Adrenal gland (tissue), 12 donors: Measurements from ENCODE around the gene SLC22A4. TPM values are rescaled to one million over a fixed set of nuclear protein-coding genes. Genes with fewer than 3 reads are reported as not detected.

Experiments
- DNase-seq, 7 donors: peaks; one replicate each; pipeline ENCODE4 v3.0.0-alpha.2; 2019 to 2020
- H3K27ac ChIP-seq, 5 donors: fragments of 200-600 bp; sonication (generic) in 4 of 5; 1 replicate in 3 of 5; 2 replicates in 2 of 5; pipeline versions ENCODE4 v1.5.1 to v1.8.0; 2016 to 2020; ENCODE audit warnings: mild to moderate bottlenecking in 1 of 5
- H3K27me3 ChIP-seq: fragments of 200-600 bp; 2 replicates; pipeline ENCODE4 v1.8.0; 2021
- H3K36me3 ChIP-seq, 2 donors: fragments of 200-600 bp; replicated peaks in 1 of 2; 1 replicate in 1 of 2; 2 replicates in 1 of 2; pipeline versions ENCODE4 v1.5.1 to v1.8.0; 2018 to 2022
- H3K4me1 ChIP-seq, 2 donors: fragments of 200-600 bp; replicated peaks in 1 of 2; 1 replicate in 1 of 2; 2 replicates in 1 of 2; pipeline versions ENCODE4 v1.5.1 to v1.8.0; 2018 to 2021
- H3K4me3 ChIP-seq, 4 donors: fragments of 200-600 bp; sonication (generic) in 3 of 4; one replicate each; pipeline ENCODE4 v1.5.1; 2016 to 2018
- H3K9me3 ChIP-seq, 3 donors: fragments of 200-600 bp; sonication (generic) in 1 of 3; replicated peaks in 1 of 3; 1 replicate in 2 of 3; 2 replicates in 1 of 3; pipeline versions ENCODE4 v1.5.1 to v1.8.0; 2016 to 2021
- POLR2A ChIP-seq, 2 donors: fragments of 450-650 bp; IDR thresholded peaks; one replicate each; pipeline ENCODE4 v1.6.1; 2017; ENCODE audit warnings: antibody characterized with exemption in 2 of 2, mild to moderate bottlenecking in 2 of 2, moderate library complexity in 1 of 2
- WGBS, 4 donors: extraction: QIAGEN DNeasy Blood & Tissue Kit in 2 of 4; methylation state at CpG; one replicate each; pipeline versions ENCODE4 v1.1.5 to v1.1.7; 2013 to 2017; 5-methylcytosine and 5-hydroxymethylcytosine counted together
- intact Hi-C, 2 donors: fragments of 100-400 bp; cut with DNase I; formaldehyde crosslinking; loops; one replicate each; pipeline versions ENCODE4 v1.14.1 to v1.15.0; 2022 to 2023
- polyA plus RNA-seq, 3 donors: library from polyadenylated mRNA; stranded (reverse); fragments of 200-250 nt in 2 of 3; fragments of 350-450 nt in 1 of 3; fragmentation: Illumina TruSeq in 1 of 3; extraction: RNeasy Lipid Tissue Mini Kit (QIAGEN cat#74804) in 1 of 3; gene quantifications; one replicate each; pipeline ENCODE4 v1.2.3, GENCODE V29; 2013 to 2014
- total RNA-seq, 9 donors: library from RNA; depleted of rRNA in 4 of 9; stranded (reverse); fragments of >200 nt in 4 of 9; fragments of 120-200 nt in 1 of 9; fragmentation: NEBNext Ultra II Directional in 1 of 9; extraction: Animal tissue kit (Norgen Biotek cat#: 25700) in 1 of 9; gene quantifications; one replicate each; pipeline versions ENCODE4 v1.1.0 to v1.2.4, GENCODE V29; 2013 to 2023
- TF ChIP-seq, protein P1 (sequence below), 6 experiments: fragments of 450-650 bp in 4 of 6; fragments of 200-600 bp in 2 of 6; sonication (generic) in 1 of 6; IDR thresholded peaks; 1 replicate in 5 of 6; 2 replicates in 1 of 6; pipeline versions ENCODE4 v1.5.1 to v1.8.0; 2016 to 2021; ENCODE audit warnings: antibody characterized with exemption in 6 of 6, mild to moderate bottlenecking in 2 of 6, moderate library complexity in 1 of 6
- donor health status: healthy with polysubstance abuse.
- donor health status: Bipolar disorder and iron deficiency.
- donor health status: DM: yes; HTN: yes; CAD: no.
- donor health status: DM: no; HTN: no; CAD: no.
- donor health status: DM: no; HTN: no; CAD: no.
- donor health status: DM: yes; HTN: yes; CAD: no.

The SLC22A4 gene
- total and polyA plus RNA-seq, 12 donors, result 1.4 to 8.2 (median 3.2) TPM

DNA sequence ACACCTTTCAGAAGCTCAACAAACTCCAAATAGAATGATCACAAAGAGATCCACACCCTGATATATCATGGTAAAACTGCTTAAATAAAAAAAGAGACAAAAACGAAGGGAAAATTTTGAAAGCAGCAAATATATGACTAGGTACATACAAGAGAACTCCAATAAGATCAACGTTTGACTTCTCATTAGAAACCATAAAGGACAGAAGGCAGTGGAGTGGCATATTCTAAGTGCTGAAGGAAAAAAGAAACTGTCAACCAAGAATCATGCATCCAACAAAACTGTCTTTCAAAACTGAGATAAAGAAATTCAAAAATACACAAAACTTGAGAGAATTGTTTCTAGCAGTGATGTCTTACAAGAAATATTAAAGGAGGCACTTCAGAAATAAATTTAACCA, 11.2 kb downstream of the SLC22A4 start:
- H3K36me3 ChIP-seq, result no peaks in the 10 kb centered on the region
- TF ChIP-seq, protein P1, sequence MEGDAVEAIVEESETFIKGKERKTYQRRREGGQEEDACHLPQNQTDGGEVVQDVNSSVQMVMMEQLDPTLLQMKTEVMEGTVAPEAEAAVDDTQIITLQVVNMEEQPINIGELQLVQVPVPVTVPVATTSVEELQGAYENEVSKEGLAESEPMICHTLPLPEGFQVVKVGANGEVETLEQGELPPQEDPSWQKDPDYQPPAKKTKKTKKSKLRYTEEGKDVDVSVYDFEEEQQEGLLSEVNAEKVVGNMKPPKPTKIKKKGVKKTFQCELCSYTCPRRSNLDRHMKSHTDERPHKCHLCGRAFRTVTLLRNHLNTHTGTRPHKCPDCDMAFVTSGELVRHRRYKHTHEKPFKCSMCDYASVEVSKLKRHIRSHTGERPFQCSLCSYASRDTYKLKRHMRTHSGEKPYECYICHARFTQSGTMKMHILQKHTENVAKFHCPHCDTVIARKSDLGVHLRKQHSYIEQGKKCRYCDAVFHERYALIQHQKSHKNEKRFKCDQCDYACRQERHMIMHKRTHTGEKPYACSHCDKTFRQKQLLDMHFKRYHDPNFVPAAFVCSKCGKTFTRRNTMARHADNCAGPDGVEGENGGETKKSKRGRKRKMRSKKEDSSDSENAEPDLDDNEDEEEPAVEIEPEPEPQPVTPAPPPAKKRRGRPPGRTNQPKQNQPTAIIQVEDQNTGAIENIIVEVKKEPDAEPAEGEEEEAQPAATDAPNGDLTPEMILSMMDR (IDR thresholded peaks at IDR 0.05), result no peak
- TF ChIP-seq POLR2A (IDR thresholded peaks at IDR 0.05), result no peak
- intact Hi-C loops, result no loop called here
- H3K9me3 ChIP-seq, result no peaks in the 10 kb centered on the region
- H3K4me1 ChIP-seq, result peaks cover 0 to 4% of the 10 kb centered on the region in 2 donors
- H3K4me3 ChIP-seq, result no peak overlapping the region
- WGBS, 4 donors, result 87 to 96% (median 92%) methylated on average over 2 of the region's 2 CpGs
- no peaks in the 10 kb centered on the region for H3K27me3 ChIP-seq
- no peak for DNase-seq
- no peak overlapping the region for H3K27ac ChIP-seq

DNA sequence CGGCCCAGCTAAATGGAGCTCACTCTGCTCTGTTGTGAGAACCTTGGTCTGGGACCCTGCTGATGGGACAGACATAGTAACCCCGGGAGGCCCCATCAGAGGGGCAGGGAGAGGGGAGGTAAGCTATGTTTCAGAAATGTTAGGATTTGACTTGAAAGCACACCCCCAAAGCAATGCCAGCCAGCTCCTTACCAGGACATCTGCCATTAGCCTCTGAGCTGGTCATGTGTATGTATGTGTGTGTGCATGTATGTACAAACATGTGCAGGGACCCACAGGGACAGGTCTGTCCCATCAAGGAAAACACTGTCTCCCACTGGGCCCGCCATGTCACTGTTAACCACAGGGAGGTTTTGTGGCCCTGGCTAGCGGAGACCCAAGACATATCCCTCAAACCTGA, 14.5 kb downstream of the SLC22A4 start:
- 89 to 97% (median 93%) methylated on average over 2 to 4 of the region's 4 CpGs for WGBS, 4 donors
- intact Hi-C loops, result no loop called here
- H3K4me1 ChIP-seq, result peaks cover 0 to 4% of the 10 kb centered on the region in 2 donors
- DNase-seq, result peak in 1 of 7 donors; percentile 43
- no peak for TF ChIP-seq POLR2A (IDR thresholded peaks at IDR 0.05)
- TF ChIP-seq, protein P1 (IDR thresholded peaks at IDR 0.05), result no peak
- H3K27ac ChIP-seq, result no peak overlapping the region
- H3K9me3 ChIP-seq, result no peaks in the 10 kb centered on the region
- no peaks in the 10 kb centered on the region for H3K36me3 ChIP-seq
- H3K27me3 ChIP-seq, result no peaks in the 10 kb centered on the region
- H3K4me3 ChIP-seq, result no peak overlapping the region

- Histone ChIP-seq H3K9me3 (no peaks in the 10 kb centered on the region), H3K27ac (no peak overlapping the region), H3K4me3 (no peak overlapping the region), H3K27me3 (no peaks in the 10 kb centered on the region), H3K36me3 (no peaks in the 10 kb centered on the region), H3K4me1 (peaks cover 0 to 4% of the 10 kb centered on the region in 2 donors)
- TF ChIP-seq, protein P1 (IDR thresholded peaks at IDR 0.05), result no peak
- TF ChIP-seq POLR2A (IDR thresholded peaks at IDR 0.05), result no peak
- intact Hi-C loops, result no loop called here
- no peak for DNase-seq
Observed at GRCh38 chr5:132309679-132310078, 15.5 kb downstream of the SLC22A4 start.

- TF ChIP-seq, protein P1 (IDR thresholded peaks at IDR 0.05), result no peak
- no peak for TF ChIP-seq POLR2A (IDR thresholded peaks at IDR 0.05)
- Histone ChIP-seq H3K4me3 (no peak overlapping the region), H3K27me3 (no peaks in the 10 kb centered on the region), H3K4me1 (peaks cover 0 to 4% of the 10 kb centered on the region in 2 donors), H3K27ac (no peak overlapping the region), H3K36me3 (no peaks in the 10 kb centered on the region), H3K9me3 (no peaks in the 10 kb centered on the region)
- 62 to 64% (median 62%) methylated on average over 11 of the region's 11 CpGs for WGBS, 4 donors
- intact Hi-C loops, result no loop called here
- peak in 1 of 7 donors; percentile 57 for DNase-seq
Observed at GRCh38 chr5:132310141-132310834, 16.1 kb downstream of the SLC22A4 start.
